ENCODE data around the gene DNAJC15. TPM values are rescaled to one million over a fixed set of nuclear protein-coding genes. Genes with fewer than 3 reads are reported as not detected.

The DNAJC15 gene
- total RNA-seq, 6 experiments from 2014 or later: 23.8 to 29.6 (median 25.8) TPM

DNA sequence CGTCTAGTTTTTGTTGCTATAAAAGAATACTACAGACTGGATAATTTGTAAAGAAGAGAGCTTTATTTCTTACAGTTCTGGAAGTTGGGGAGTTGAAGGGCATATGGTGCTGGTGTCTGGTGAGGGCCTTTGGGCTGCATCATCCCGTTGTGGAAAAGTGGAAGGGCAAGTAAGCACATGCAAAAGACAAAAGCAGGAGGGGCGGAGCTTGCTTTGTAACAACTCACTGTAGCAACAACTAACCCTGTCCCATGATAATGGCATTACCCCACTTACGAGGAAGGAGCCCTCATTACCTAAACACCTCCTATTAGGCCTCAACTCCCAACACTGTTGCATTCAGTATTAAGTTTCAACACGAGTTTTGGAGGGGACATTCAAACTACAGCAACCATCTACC lies 7.2 kb upstream of the DNAJC15 start:
- no peaks in the 10 kb centered on the region for H3K9me3 Mint-ChIP-seq
- no peak for DNase-seq
- no peaks in the 10 kb centered on the region for H3K36me3 Mint-ChIP-seq (ENCODE audit: low read depth)
- no peaks in the 10 kb centered on the region for H3K27me3 Mint-ChIP-seq (ENCODE audit: insufficient read depth)
- TF ChIP-seq, protein P1, sequence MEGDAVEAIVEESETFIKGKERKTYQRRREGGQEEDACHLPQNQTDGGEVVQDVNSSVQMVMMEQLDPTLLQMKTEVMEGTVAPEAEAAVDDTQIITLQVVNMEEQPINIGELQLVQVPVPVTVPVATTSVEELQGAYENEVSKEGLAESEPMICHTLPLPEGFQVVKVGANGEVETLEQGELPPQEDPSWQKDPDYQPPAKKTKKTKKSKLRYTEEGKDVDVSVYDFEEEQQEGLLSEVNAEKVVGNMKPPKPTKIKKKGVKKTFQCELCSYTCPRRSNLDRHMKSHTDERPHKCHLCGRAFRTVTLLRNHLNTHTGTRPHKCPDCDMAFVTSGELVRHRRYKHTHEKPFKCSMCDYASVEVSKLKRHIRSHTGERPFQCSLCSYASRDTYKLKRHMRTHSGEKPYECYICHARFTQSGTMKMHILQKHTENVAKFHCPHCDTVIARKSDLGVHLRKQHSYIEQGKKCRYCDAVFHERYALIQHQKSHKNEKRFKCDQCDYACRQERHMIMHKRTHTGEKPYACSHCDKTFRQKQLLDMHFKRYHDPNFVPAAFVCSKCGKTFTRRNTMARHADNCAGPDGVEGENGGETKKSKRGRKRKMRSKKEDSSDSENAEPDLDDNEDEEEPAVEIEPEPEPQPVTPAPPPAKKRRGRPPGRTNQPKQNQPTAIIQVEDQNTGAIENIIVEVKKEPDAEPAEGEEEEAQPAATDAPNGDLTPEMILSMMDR (IDR thresholded peaks at IDR 0.05): no peak
- H3K4me1 Mint-ChIP-seq (ENCODE audit: low read depth): no peaks in the 10 kb centered on the region
- no peak overlapping the region for H3K27ac Mint-ChIP-seq
- no peak overlapping the region for H3K4me3 Mint-ChIP-seq

DNA sequence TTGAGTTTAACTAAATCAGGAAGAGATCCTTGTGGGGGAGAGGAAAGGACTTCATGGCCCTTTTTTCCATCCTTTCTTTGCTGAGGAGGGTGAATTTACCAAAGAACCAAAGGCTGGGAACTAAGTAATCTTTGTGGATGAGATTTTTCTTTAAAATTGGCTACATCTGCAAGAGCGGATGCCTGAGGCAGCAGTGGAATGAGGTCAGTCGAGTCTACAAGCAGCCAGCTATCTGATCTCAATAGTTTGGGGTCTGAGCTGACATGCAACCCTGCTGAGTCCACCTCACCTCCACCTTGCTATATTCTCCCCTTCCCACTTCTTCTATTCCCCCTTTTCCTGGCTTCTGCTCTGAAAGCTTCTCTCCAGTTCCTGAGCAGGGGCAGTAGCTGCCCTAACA lies 3.6 kb upstream of the DNAJC15 start:
- Mint-ChIP-seq H3K9me3 (peaks cover 8% of the 10 kb centered on the region), H3K27ac (no peak overlapping the region), H3K36me3 (ENCODE audit: low read depth) (peaks cover 9% of the 10 kb centered on the region), H3K27me3 (ENCODE audit: insufficient read depth) (peaks cover 1% of the 10 kb centered on the region), H3K4me3 (no peak overlapping the region), H3K4me1 (ENCODE audit: low read depth) (peaks cover 22% of the 10 kb centered on the region)
- TF ChIP-seq, protein P1 (IDR thresholded peaks at IDR 0.05): no peak
- DNase-seq: no peak

DNA sequence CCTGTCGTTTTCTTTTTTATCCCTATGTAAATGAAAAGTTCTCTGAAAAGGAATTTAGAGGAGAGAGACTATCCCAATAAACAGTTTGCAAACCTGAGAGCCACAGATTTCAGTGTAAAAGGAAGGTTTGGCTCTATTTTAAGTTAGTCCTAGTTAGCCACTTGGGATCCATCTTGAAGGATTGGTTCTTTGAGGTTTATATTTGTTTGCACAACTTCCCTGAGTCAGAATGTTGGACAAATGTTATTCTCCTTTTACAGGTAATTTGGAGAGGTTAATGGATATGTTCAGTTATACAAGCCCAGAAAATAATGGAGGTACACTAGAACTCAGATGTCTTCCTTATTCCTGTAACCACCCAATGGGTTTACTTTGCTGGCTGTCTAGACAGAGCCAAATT lies 2.6 kb upstream of the DNAJC15 start:
- Mint-ChIP-seq H3K27me3 (ENCODE audit: insufficient read depth) (peaks cover 1% of the 10 kb centered on the region), H3K27ac (no peak overlapping the region), H3K36me3 (ENCODE audit: low read depth) (peaks cover 9% of the 10 kb centered on the region)

DNA sequence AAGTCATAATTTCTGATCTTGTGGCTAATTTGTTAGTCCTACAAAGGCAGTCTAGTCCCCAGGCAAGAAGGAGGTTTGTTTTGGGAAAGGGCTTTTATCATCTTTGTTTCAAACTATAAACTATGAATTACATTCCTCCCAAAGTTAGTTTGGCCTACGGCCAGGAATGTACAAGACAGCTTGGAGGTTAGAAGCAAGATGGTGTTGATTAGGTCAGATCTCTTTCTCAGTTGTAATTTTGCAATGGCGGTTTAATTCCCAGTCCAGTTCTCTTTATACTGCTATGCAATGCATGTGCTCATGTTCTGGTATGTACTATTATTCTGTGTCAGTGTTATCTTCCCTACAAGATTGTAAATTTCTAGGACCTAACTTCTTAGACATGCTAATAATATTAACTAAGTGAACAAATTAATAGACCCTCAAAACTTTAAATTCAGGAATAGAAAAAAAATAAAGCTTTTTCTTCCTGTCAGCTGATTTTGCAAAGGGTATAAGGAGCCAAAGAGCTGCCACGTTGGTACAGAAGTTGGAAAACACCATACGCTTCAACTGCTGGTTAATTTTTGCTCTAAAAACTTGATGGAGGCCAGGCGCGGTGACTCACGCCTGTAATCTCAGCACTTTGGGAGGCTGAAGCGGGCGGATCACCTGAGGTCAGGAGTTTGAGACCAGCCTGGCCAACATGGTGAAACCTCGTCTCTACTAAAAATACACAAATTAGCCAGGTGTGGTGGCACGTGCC lies 1.3 kb upstream of the DNAJC15 start:
- peaks cover 29% of the 10 kb centered on the region for H3K4me1 Mint-ChIP-seq (ENCODE audit: low read depth)
- DNase-seq: no peak
- H3K4me3 Mint-ChIP-seq: no peak overlapping the region
- peaks cover 8% of the 10 kb centered on the region for H3K9me3 Mint-ChIP-seq
- no peak overlapping the region; the same call in 1 of the 2 replicates for H3K27ac Mint-ChIP-seq
- peaks cover 1% of the 10 kb centered on the region for H3K27me3 Mint-ChIP-seq (ENCODE audit: insufficient read depth)
- H3K36me3 Mint-ChIP-seq (ENCODE audit: low read depth): peaks cover 9% of the 10 kb centered on the region
- TF ChIP-seq, protein P1 (IDR thresholded peaks at IDR 0.05): no peak

More for the DNA sequence above, 2.6 kb upstream of the DNAJC15 start:
- TF ChIP-seq, protein P1 (IDR thresholded peaks at IDR 0.05): no peak
- Mint-ChIP-seq H3K4me3 (no peak overlapping the region), H3K4me1 (ENCODE audit: low read depth) (peaks cover 28% of the 10 kb centered on the region), H3K9me3 (peaks cover 8% of the 10 kb centered on the region)
- DNase-seq: no peak

DNA sequence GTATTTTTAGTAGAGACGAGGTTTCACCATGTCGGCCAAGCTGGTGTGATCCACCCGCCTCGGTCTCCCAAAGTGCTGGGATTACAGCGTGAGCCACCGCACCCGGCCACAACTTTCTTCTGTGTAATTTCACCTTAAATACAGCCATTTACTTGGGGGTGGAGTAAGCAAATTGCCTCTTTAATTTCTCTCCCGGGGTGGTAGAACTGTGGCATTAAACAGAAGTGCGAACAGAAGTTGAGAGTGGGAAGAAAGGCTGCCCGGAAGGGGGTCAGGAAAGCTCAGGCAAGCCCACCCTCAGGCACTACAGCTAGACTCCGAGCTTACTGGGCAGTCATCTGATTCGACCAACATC lies 475 bp upstream of the DNAJC15 start:
- TF ChIP-seq, protein P1 (IDR thresholded peaks at IDR 0.05): no peak
- Mint-ChIP-seq H3K27ac (peak overlapping the region; percentile 97), H3K9me3 (peaks cover 8% of the 10 kb centered on the region), H3K27me3 (ENCODE audit: insufficient read depth) (peaks cover 1% of the 10 kb centered on the region), H3K36me3 (ENCODE audit: low read depth) (peaks cover 9% of the 10 kb centered on the region), H3K4me1 (ENCODE audit: low read depth) (peaks cover 34% of the 10 kb centered on the region), H3K4me3 (peak overlapping the region; percentile 98)
- DNase-seq: no peak

Data from HFFc6 (cell line).